Right lobe of liver (tissue), 6 donors: ENCODE results near the gene GULP1. TPM values are rescaled to one million over a fixed set of nuclear protein-coding genes. Genes with fewer than 3 reads are reported as not detected.

ENCODE experiments used
- ATAC-seq, 4 donors: fragments of 200-7000 bp; cut with Tn5 transposase; one replicate each; pipeline ENCODE4 v1.9.1; 2020; ENCODE audit warnings: mild to moderate bottlenecking in 4 of 4, moderate library complexity in 4 of 4
- DNase-seq, 3 donors: peaks; one replicate each; pipeline ENCODE4 v3.0.0-alpha.2; 2020
- H3K27ac ChIP-seq, 3 donors: fragments of 200-600 bp; one replicate each; pipeline ENCODE4 v1.8.0; 2022
- H3K27me3 ChIP-seq, 2 donors: fragments of 200-600 bp; one replicate each; pipeline ENCODE4 v1.8.0; 2022
- H3K36me3 ChIP-seq, 4 donors: fragments of 200-600 bp; sonication (generic) in 1 of 4; one replicate each; pipeline versions ENCODE4 v1.5.1 to v1.8.0; 2017 to 2022; ENCODE audit warnings: control low read depth in 1 of 4
- H3K4me1 ChIP-seq, 4 donors: fragments of 200-600 bp; sonication (generic) in 1 of 4; one replicate each; pipeline versions ENCODE4 v1.5.1 to v1.8.0; 2017 to 2022; ENCODE audit warnings: control low read depth in 1 of 4
- H3K4me3 ChIP-seq, 3 donors: fragments of 200-600 bp; one replicate each; pipeline ENCODE4 v1.8.0; 2022
- H3K9me3 ChIP-seq, 4 donors: fragments of 200-600 bp; sonication (generic) in 1 of 4; one replicate each; pipeline versions ENCODE4 v1.5.1 to v1.8.0; 2017 to 2022; ENCODE audit warnings: control low read depth in 1 of 4
- CTCF ChIP-seq, 4 donors: fragments of 200-600 bp in 3 of 4; fragments of 450-650 bp in 1 of 4; IDR thresholded peaks; one replicate each; pipeline versions ENCODE4 v1.5.1 to v1.8.0; 2016 to 2022; ENCODE audit warnings: antibody characterized with exemption in 4 of 4, mild to moderate bottlenecking in 2 of 4
- POLR2A ChIP-seq: fragments of 450-650 bp; IDR thresholded peaks from one replicate; pipeline ENCODE4 v1.6.1; 2017; ENCODE audit warnings: antibody characterized with exemption, mild to moderate bottlenecking
- WGBS: methylation state at CpG from one replicate; pipeline ENCODE4 v1.1.6; 2018; ENCODE audit warnings: low coverage, low lambda C conversion rate; ENCODE audit not compliant: insufficient coverage; ENCODE audit errors: missing lambda C conversion rate; 5-methylcytosine and 5-hydroxymethylcytosine counted together
- intact Hi-C, 2 donors: fragments of 100-400 bp; cut with DNase I; formaldehyde crosslinking; loops; one replicate each; pipeline versions ENCODE4 v1.11.2 to v1.14.1; 2022
- total RNA-seq, 6 experiments: library from RNA; depleted of rRNA in 2 of 6; stranded (reverse); fragments of >200 nt in 2 of 6; fragmentation: NEBNext Ultra II Directional in 3 of 6; extraction: Animal tissue kit (Norgen Biotek cat#: 25700) in 3 of 6; gene quantifications; one replicate each; pipeline versions ENCODE4 v1.1.0 to v1.2.4, GENCODE V29; 2016 to 2023
- donor health status: DM: no; HTN: yes; CAD: no.
- donor health status: DM: no; HTN: no; CAD: no.
- donor health status: DM: no; HTN: no; CAD: no.
- donor health status: DM: no; HTN: yes; CAD: no.
- donor health status: DM: no; HTN: yes; CAD: no.

GULP1 gene
- total RNA-seq, 6 experiments from 2014 or later = 0.42 to 4.4 (median 0.89) TPM

GRCh38 chr2:188316342-188316741 is 24.7 kb downstream of the GULP1 start:
- TF ChIP-seq POLR2A = no peak
- no peak for TF ChIP-seq CTCF (IDR thresholded peaks at IDR 0.05)
- no peaks in the 10 kb centered on the region for H3K9me3 ChIP-seq
- WGBS = 73% methylated on average over 1 of the region's 1 CpG
- no peaks in the 10 kb centered on the region for H3K27me3 ChIP-seq
- no peaks in the 10 kb centered on the region for H3K4me1 ChIP-seq
- no peak overlapping the region for H3K4me3 ChIP-seq
- H3K36me3 ChIP-seq = no peaks in the 10 kb centered on the region
- intact Hi-C loops = no loop called here
- ATAC-seq (no peak), DNase-seq (no peak)
- no peak overlapping the region for H3K27ac ChIP-seq

DNA sequence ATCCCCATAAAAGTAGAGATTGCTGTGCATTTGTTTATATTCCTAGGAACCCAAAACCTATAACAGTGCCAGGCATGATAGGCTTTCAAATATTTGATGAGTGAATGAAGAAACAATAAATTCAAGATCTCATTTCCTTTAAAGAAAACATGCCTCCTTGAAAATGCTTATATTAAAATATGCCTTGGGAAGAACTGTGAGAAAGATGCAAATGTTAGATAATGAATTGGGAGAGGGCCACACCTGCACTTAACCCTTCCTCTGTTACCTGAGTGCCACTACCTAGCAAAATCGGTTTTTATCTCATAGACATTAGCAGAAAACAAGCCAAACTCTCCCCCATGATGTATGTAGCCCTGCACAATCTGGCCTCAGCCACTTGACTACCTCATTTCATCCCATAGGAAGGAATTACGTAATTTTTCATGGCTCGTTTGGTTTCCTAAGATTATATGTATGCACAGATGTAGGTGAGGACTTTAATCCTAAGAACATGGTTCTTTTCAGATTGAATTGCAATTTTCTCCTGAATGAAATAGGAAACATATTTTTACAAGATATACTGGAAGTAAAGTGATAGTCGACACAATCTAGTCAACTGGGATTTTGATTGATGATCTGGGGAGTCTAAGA is 25.2 kb downstream of the GULP1 start:
- H3K27me3 ChIP-seq = no peaks in the 10 kb centered on the region
- no peak for DNase-seq
- no peaks in the 10 kb centered on the region for H3K9me3 ChIP-seq
- TF ChIP-seq CTCF (IDR thresholded peaks at IDR 0.05) = no peak
- no peak for TF ChIP-seq POLR2A
- H3K36me3 ChIP-seq = no peaks in the 10 kb centered on the region
- no peak overlapping the region for H3K4me3 ChIP-seq
- ATAC-seq = no peak
- H3K4me1 ChIP-seq = no peaks in the 10 kb centered on the region
- H3K27ac ChIP-seq = no peak overlapping the region
- intact Hi-C loops = no loop called here
- 25% methylated on average over 4 of the region's 4 CpGs for WGBS

GRCh38 chr2:188318161-188318749 is 26.6 kb downstream of the GULP1 start:
- Histone ChIP-seq H3K4me1 (no peaks in the 10 kb centered on the region), H3K27ac (no peak overlapping the region), H3K4me3 (no peak overlapping the region), H3K27me3 (no peaks in the 10 kb centered on the region), H3K36me3 (no peaks in the 10 kb centered on the region), H3K9me3 (no peaks in the 10 kb centered on the region)
- WGBS = 68% methylated on average over 4 of the region's 4 CpGs
- ATAC-seq (no peak), DNase-seq (no peak)
- intact Hi-C loops = no loop called here
- TF ChIP-seq CTCF (IDR thresholded peaks at IDR 0.05) = no peak
- TF ChIP-seq POLR2A = no peak

GRCh38 chr2:188319838-188320237 is 28.2 kb downstream of the GULP1 start:
- DNase-seq = no peak
- intact Hi-C loops = no loop called here
- whole genome bisulfite sequencing = 0% methylated on average over 1 of the region's 1 CpG
- no peak for ATAC-seq
- Histone ChIP-seq H3K27me3 (no peaks in the 10 kb centered on the region), H3K9me3 (no peaks in the 10 kb centered on the region), H3K4me3 (no peak overlapping the region), H3K27ac (no peak overlapping the region), H3K4me1 (no peaks in the 10 kb centered on the region), H3K36me3 (no peaks in the 10 kb centered on the region)
- TF ChIP-seq POLR2A (no peak), CTCF (IDR thresholded peaks at IDR 0.05) (no peak)
